HG03558 (cell line): Measurements from ENCODE around the gene C20orf204.

Experiments
- ATAC-seq: cut with Tn5 transposase; IDR thresholded peaks from one replicate; pipeline ENCODE4 v1.9.1; 2021; ENCODE audit warnings: moderate number of reproducible peaks; ENCODE audit not compliant: unreplicated experiment; ENCODE audit errors: extremely low read depth

Gene C20orf204

GRCh38 chr20:64041040-64041780, 5.2 kb downstream of the C20orf204 start:
- ATAC-seq: no peak

- ATAC-seq: no peak
These were observed 5.7 kb downstream of the C20orf204 start for GRCh38 chr20:64041781-64042053.

GRCh38 chr20:64042054-64042781, 6.2 kb downstream of the C20orf204 start:
- no peak for ATAC-seq

- no peak for ATAC-seq
These were observed 7.8 kb downstream of the C20orf204 start for GRCh38 chr20:64043768-64044167.

- no peak for ATAC-seq
These were observed 8.7 kb downstream of the C20orf204 start for GRCh38 chr20:64044484-64045247.

GRCh38 chr20:64045346-64046011, 9.5 kb downstream of the C20orf204 start:
- ATAC-seq: no peak

- ATAC-seq: no peak
These were observed 11.0 kb downstream of the C20orf204 start for GRCh38 chr20:64047046-64047389.

GRCh38 chr20:64047968-64048401, 12.0 kb downstream of the C20orf204 start:
- no peak for ATAC-seq

- no peak for ATAC-seq
These were observed 12.5 kb downstream of the C20orf204 start for GRCh38 chr20:64048402-64049044.

- no peak for ATAC-seq
These were observed 13.3 kb downstream of the C20orf204 start, which contains the start of gene SOX18 for GRCh38 chr20:64049060-64049877. Gene SOX18 (minus strand): TSS chr20:64049639. CDS start chr20:64049516, 123 bp downstream.

GRCh38 chr20:64049878-64050260, 13.9 kb downstream of the C20orf204 start:
- ATAC-seq: no peak

- no peak for ATAC-seq
These were observed 14.5 kb downstream of the C20orf204 start for GRCh38 chr20:64050261-64051032.

GRCh38 chr20:64051033-64051452, 15.1 kb downstream of the C20orf204 start:
- no peak for ATAC-seq

- no peak for ATAC-seq
These were observed 15.8 kb downstream of the C20orf204 start for GRCh38 chr20:64051561-64052325.

GRCh38 chr20:64052326-64052722, 16.3 kb downstream of the C20orf204 start:
- ATAC-seq: no peak

- ATAC-seq: no peak
These were observed 17.2 kb downstream of the C20orf204 start for GRCh38 chr20:64052987-64053840.
